HG02943 (cell line): ENCODE results near the gene VPS26A.

Source experiments
- ATAC-seq: cut with Tn5 transposase; IDR thresholded peaks from one replicate; pipeline ENCODE4 v1.9.1; 2021; ENCODE audit warnings: mild to moderate bottlenecking, low read depth, moderate library complexity; ENCODE audit not compliant: unreplicated experiment

Gene VPS26A

GRCh38 chr10:69216577-69217118, 92.7 kb downstream of the VPS26A start:
- no peak for ATAC-seq

- ATAC-seq, result no peak
Observed at GRCh38 chr10:69217119-69217754, 93.3 kb downstream of the VPS26A start.

GRCh38 chr10:69218831-69219230, 94.9 kb downstream of the VPS26A start:
- no peak for ATAC-seq

- no peak for ATAC-seq
Observed at GRCh38 chr10:69220041-69220451, 96.1 kb downstream of the VPS26A start, which contains the start of gene HKDC1. TSS of gene HKDC1 (plus strand) at chr10:69220332. CDS start at chr10:69220436, 104 bp downstream.

GRCh38 chr10:69220507-69220906, 96.5 kb downstream of the VPS26A start:
- ATAC-seq, result no peak
